ENCODE data around the gene LSG1.
"Not testable (repeated sequence)": the region's sequence is repeated elsewhere in the genome, so short reads cannot be mapped to it uniquely, and the experiment has no call there.

LSG1 gene

DNA sequence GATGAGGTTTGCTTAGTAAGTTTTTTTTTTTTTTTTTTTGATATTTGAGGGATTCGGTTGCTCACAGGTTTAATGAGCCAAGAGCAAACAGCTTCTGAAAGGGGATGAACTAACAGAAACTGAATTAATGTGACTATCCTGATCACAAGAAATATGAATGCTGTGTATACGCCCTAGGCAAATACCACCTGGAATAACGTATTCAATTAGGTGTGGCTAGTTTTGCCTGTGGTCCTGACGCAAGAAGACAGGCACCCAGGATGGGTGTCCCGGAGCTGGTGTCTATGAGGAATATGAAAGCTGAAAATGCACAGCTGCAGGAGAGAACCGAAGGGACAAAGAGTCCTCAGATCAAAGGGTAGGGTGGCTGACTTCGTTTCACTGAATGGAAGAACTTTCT lies 14.6 kb downstream of the LSG1 start:
- no peak for DNase-seq (ENCODE audit: low read depth in 2 of 2)

DNA sequence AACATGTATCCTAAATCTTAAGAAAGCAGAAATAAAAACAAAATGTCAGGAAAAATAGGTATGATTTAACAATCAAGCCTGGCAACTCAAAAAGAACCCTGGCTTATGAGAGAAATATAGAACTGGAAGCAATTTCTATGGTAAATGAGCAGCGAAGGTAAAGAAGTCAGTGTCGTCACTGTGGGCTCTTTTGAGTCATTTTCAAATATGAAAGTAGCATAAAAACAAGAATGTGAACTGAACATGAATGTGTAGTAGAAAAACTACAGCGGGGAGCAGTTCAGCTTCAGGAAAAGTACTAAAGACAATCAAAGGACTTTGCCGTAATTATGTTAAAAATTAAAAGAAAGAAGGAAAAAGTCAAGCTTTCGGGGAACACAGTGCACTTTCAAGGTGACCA lies 17.5 kb downstream of the LSG1 start:
- no peak for DNase-seq (ENCODE audit: low read depth in 2 of 2)

DNA sequence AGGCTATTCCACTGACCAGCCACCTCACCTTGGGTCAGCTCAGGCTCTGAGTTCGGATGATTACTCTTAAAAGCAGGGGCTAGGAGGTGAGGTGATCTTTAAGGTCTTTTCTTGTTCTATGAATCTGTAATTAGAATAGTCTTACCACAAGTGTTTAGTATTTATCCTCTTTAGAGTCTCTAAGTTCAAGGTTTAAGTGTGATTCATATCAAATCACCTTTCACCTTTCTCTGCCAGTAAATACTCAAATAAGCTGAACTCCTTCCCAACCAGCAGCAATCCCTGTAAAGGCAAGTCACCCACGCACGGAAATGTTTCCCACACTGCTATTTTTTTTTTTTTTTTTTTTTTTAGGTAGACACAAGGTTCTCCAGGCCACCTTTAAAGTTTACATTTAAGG lies 24.2 kb downstream of the LSG1 start:
- DNase-seq (ENCODE audit: low read depth in 2 of 2), result no peak

DNA sequence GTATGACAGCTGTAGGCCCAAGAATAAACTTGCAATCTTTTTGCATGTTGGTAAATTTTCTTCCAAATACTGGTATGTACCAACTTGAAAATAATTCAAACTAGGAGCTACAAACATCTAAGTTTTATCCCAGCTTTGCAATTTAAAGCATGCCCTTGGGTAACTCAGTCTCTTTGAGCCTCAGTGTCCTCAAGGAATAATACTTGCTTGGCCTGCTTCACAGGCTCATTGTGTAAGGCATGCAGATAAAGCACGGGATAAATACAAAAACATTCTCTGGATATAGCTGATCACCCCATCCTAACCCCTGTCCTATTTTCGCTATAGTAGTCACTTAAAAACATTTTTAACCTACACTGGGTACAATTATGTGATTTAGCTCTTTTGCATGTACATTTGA lies 29.2 kb downstream of the LSG1 start:
- no peak for DNase-seq (ENCODE audit: low read depth in 2 of 2)

DNA sequence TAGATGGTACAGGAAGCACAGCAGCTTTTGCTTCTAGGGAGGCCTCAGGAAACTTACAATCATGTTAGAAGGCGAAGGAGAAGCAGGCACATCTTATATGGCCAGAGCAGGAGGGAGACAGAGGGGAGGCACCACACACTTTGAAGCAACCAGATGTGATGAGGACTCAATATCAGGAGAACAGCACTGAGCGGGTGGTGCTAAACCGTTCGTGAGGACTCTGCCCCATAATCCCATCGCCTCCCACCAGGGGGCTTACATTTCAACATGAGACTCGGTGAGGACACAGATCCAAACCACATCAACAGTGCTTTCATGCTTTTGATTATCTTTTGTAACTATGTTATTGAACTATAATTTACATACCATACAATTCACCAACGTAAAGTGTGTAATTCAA lies 31.2 kb downstream of the LSG1 start:
- no peak for DNase-seq (ENCODE audit: low read depth in 2 of 2)

DNA sequence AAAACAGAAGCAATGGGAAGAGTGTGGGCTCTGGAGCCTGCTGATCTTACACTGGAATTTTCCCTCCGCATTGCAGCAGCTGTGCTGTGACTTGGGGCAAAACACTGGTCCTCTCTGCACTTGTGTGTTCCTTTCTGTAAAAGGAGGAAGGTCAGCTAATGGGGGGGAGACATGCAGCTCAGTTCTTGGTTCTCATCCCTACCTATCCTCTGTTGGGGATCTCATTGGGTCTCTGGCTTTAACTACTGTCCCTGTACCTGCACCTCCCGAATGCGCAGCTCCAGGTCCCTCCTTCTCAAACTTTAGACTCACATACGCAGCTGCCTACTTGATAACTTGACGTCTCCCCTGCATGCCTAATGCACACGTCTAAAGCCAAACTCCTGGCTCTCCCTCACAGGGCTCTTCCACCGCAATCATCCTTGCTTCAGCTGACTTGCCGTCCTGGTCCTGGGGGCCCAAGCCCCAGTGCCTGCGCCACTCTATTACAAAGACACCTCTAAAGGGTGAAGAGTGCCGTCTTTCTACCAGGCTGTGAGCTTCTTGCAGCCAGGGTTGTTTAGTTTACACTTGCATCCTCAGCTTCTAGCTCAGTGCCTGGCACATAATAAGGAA lies 32.9 kb downstream of the LSG1 start:
- DNase-seq (ENCODE audit: low read depth in 2 of 2), result no peak

DNA sequence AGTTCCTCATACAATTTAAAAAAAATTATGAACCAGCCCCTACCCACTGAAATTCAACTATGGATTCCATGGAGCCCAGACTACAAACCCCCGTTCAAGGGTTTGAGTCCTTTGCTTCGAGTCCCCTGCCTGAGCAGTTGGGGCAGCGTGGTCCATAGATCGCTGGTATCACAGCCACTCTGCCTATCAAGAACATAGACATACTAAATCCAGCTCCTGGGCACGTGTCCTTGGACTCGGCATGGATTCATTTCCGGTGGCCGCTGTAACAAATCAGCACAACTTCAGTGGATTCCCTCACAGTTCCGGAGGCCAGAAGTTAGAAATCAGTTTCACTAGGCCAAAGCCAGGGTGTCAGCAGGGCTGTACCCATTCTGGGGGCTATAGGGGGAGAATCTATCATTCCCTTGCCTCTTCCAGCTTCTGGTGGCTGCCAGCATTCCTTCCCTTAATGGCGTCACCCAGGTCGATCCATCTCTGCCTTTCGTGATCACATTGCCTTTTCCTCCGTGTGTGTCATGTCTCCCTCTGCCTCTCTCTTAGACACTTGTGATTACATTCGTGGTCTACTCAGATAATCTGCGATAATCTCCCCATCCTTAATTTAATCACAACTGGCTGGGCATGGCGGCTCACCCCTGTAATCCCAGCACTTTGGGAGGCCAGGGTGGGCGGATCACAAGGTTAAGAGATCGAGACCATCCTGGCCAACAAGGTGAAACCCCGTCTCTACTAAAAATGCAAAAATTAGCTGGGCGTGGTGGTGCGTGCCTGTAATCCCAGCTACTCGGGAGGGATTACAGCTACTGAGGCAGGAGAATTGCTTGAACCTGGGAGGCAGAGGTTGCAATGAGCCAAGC lies 34.2 kb downstream of the LSG1 start:
- DNase-seq (ENCODE audit: low read depth in 2 of 2), result no peak

DNA sequence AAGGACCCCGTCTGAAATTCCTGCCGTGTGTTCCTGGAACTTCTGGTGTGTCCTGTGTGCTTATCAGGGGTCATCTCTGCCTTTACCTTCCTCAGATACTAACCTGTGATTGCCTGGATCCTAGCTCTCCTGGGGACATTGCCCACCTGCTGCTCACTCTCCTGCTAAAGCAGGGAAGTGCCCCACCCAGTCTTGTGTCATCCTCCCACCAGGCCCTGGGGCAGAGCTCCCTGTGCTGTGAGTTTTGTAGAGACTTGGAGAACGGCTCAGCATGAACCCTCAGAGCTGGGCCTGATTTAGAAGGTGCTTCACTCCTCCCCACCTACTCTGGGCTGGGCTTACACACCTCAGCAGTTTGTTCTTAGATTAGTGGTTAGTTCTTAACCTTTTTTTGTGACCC lies 34.9 kb downstream of the LSG1 start:
- no peak for DNase-seq (ENCODE audit: low read depth in 2 of 2)

DNA sequence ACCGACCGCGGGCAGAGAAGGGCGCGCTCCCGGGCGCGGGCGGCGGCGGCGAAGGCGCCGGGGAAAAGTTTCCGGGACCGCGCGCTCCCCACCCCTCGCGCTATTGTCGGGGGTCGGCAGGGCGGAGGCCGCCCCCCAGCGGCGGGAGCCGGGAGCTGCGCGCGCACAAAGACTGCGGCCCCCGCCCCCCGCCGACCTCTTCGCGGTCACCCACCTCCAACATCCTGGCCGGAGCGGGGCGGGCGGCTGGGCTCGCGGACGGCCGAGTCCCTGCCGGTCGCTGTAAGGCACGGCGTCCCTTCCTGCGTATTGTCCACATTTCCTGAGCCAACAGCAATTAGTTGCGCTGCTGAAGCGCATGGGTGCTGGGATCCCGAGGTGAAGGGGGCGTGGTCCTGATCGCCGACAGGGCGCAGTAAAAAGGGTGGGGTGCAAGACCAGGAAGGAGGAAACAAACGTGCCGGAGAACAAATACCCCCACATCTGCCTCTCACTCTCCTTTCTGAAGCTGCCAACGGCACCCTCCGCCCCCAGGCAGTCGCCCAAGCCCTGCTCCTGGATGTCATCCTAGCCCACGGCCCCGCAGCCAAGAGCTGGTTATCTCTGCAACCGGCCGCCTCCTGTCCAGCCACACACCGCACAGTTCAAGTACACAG lies 38.5 kb downstream of the LSG1 start, which contains the start of gene TMEM44:
Gene TMEM44, minus strand, starts transcription at position 71 of the 656 bp plus-strand sequence. CDS start 204 bp downstream, outside the sequence.
- DNase-seq (ENCODE audit: low read depth in 2 of 2), result peak in 1 of 2 donors; percentile 24

DNA sequence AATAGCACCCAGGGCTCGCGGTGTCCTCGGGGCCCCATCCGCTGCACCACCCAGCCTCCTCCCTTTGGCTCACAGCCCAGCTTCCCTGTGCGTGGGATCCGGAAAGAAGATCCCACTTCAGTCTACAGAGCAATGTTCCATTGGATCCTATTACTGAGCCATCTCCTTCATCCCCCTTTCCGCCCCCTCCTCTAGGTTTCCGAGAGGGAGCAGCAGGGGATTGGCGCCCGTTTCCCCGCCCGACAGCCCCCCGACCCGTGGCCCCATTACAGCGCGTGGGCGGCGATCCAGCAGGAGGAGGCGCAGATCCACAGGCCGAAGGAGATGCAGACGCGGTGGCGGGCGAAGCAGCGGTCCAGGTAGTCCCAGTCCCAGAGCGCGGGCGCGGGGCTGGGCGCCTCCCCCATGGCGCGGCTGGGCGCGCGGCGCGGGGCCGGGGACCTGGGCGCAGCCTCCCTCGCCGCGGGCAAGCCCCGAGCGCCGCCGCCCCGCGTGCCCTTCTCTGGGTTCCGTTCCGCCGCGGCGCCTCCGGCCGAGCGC lies 39.1 kb downstream of the LSG1 start:
- DNase-seq (ENCODE audit: low read depth in 2 of 2), result no peak

DNA sequence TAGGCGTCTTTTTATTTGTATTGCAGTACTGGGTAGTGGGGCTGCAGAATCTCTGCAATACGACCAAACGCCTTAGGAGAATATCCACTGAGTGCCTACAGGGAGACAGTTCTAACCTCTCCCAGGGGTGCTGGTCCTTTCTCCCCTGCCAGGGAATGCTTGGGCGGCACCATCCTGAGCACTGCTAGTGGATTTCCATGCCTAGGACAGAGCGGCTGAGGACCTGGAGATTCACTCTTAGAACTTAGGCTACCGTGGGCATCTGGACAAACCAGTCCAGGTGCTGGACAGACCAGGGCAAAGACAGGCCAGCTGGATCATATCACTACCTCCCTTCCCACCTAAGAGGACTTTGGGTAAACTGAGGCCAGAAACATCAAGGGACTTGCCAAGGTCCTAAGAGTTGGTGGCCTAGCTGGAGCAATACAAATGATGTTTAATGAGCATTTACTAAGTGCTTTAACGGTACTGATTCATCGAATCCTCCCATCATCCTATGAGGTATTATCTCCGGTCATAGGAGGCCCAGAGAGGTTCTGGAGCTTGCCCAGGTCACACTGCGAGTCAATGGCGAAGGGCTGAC lies 39.7 kb downstream of the LSG1 start:
- no peak for DNase-seq (ENCODE audit: low read depth in 2 of 2)

DNA sequence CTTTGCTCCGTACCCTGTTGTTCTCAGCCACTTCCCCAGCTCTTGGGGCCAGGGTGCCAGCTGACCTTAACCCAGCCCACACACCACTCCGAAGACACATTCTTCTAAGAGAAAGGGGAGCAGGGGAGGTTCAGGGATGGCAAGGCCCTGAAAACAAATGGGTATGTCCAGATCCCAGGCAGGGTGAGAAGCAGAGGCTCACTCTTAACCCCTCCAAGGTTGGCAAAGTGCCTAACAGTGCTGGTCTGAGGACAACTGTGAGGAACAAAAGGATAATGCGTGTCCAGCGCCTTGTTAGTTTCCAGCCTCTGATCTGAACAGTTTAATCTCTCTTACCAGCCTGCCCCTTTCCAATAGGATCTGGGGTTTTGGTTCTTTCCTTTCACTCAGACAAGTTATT lies 40.3 kb downstream of the LSG1 start:
- no peak for DNase-seq (ENCODE audit: low read depth in 2 of 2)

DNA sequence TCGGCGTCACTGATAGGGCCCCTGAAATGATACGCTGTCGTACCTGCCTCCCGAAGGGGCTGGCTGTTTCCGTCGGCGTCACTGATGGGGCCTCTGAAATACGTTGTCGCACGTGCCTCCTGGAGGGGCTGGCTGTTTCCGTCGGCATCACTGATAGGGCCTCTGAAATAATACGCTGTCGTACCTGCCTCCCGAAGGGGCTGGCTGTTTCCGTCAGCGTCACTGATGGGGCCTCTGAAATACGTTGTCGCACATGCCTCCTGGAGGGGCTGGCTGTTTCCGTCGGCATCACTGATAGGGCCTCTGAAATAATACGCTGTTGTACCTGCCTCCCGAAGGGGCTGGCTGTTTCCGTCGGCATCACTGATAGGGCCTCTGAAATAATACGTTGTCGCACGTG lies 41.3 kb downstream of the LSG1 start:
- not testable (repeated sequence) for DNase-seq (ENCODE audit: low read depth in 2 of 2)

DNA sequence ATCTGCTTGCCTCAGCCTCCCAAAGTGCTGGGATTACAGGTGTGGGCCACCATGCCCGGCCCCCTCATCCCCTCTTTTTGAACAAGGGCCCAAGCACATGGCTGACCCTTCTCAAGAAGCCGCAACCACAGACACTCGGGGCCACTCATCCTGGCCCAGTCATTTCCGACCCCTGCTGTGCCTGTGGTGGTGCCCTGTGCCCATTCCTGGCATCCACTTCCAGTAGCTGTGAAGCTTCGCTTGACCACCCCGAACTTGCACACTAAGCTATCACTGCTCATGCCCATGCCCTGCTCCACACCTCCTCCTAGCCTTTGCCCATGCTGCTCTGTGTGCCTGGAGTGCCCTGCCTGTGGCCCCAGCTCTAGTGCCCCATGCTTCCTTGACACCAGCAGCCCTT lies 47.0 kb downstream of the LSG1 start:
- DNase-seq (ENCODE audit: low read depth in 2 of 2), result no peak

DNA sequence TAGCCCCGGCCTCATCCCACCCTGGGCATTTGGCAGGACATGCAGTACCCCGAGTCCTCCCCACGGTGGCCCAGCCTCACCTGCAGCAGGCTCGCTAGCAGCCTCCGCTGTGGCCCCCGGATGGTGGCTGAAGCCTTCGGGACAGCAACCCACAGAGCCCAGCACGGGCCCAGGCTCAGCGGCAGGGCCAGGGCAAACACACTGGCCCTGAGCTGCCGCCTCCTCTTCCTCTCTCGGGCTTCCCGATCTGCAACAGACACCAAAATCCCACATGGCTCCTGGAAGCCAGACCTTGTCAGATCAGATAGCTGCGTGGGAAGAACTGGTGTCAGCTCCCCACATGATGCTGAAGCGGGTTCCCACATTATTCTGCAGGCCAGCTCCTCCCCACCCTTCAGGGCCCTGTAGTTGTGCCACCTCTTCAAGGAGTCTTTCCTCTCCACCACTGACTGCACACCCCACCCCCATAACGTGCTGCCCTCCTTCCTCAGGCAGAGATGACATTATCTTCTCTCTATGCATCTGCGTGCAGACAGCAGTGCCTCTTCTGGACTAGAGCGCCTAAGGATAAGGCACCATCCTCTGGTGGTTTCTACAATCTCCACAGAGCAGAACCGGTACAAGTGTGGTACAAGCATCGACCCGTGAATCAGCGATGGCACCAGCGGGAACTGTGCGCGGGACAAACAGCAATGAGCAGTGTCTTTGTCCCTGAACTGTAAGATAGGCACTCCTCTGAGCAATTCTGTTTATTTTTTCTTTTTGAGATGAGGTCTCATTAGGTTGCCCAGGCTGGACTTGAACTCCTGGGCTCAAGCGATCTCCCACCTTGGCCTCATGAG lies 48.3 kb downstream of the LSG1 start:
- DNase-seq (ENCODE audit: low read depth in 2 of 2), result no peak

DNA sequence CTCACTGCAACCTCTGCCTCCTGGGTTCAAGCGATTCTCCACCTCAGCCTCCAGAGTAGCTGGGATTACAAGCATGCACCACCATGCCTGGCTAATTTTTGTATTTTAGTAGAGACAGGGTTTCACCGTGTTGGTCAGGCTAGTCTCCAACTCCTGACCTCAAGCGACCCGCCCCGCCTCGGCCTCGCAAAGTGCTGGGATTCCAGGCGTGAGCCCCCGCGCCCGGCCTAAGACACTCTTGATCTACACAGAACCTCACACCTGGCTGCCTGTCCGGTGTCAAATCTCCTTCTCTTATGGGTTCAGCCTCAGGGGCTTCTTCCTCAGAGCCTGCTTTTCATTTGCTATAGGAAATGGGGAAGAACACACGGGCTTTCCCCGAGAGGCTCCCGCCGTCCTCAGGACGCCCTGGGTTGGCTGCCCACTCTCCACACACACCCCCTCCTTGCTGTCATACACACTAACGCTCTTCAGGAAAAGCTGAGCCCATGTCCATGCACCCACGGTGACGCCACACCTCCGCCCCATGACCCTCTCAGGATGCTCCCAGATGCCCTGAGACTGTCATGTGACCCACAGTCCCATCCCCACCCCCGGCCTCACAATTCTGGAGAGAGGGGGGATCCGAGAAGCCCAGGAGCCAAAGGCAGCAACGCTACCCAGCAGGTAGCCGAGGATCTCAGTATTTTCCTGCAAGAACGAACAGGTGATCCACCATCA lies 49.2 kb downstream of the LSG1 start:
- DNase-seq (ENCODE audit: low read depth in 2 of 2), result no peak

DNA sequence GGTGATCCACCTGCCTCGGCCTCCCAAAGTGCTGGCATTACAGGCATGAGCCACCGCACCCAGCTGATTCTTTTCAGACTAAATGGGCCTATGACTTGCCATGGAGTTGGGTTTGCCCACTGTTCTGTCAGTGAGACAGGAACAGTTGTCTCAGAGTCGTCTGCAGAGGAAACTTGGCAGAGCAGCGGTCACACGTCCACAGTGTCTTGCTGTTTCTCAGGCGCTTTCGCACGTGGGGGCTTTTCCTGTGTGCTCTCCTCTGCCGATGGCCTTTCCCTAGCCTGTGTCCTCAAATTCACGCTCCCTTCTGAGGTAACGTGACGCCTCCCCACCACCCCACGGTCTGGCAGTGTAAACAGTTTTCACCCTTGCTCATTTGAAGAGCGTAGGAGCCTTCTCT lies 50.0 kb downstream of the LSG1 start:
- DNase-seq (ENCODE audit: low read depth in 2 of 2), result no peak

DNA sequence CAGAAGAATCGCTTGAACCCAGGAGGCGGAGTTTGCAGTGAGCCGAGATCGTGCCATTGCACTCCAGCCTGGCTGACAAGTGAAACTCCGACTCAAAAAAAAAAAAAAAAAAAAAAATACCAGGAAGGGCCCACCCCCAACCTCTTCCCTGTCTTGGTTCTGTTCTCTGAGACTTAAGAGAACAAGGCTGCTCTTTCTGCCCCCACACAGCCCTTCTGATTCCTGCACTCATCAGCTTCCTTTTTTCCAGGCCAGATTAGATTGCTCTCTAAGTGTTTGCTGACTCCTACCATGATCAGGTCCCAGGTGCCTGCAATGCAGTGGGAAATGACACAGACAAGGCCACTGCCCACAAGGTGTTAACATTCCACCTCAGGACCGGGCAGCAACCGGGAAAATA lies 51.8 kb downstream of the LSG1 start:
- no peak for DNase-seq (ENCODE audit: low read depth in 2 of 2)

DNA sequence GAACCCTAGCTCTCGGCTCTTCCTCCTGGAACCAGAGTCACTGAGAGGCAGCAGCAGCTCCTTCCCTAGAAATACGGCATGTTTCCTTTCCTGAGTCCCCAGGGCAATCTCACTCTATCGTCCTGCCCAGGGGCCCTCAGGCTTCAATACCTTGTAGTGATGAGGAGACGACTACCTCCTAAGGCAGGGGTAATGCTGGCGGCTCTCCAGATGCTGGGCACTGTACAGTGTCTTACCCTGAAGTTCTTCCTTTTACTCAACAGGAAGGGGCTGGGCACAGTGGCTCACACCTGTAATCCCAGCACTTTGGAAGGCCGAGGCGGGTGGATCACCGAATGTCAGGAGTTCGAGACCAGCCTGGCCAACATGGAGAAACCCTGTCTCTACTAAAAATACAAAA lies 52.2 kb downstream of the LSG1 start:
- no peak for DNase-seq (ENCODE audit: low read depth in 2 of 2)

DNA sequence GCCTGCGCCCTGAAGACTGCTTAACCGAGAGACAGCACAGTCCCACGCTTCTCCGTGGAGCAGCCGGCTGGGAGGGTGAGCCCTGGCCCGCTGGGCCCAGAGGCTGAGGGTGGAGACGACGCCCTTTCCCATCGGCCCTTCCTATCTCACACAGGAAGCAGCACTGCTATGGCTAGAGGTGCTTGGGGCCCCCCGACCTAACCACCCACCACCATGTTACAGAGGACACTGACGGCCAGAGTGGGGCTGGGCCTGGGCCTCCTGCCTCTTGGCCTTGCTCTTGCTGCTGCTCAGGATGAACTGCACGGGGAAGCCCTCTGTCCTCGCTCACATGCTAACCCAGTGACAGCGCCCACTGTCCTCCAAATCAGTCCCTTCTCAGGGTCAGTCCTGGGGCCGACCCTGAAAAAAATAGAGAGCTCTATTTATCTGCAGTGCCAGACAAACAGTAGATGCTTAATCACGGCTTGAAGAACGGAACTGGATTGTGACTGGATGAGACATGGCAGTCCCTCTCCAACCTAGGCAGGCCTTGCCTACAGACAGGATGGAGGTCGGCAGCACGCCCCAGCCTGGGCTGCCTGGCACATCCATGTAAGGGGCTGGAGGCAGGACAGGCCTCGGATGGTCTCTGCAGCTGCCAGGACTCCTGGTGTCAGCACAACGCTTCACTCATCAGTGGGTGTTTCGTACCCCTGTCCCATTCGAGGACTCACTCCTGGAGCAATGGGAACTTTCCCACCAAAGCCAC lies 53.0 kb downstream of the LSG1 start:
- no peak for DNase-seq (ENCODE audit: low read depth in 2 of 2)
